Neuronal stem cell (in vitro differentiated cells): ENCODE measurements around the gene CUX1.
A peak's percentile ranks its signal among the peaks of the same experiment; 100 is the strongest.

Experiments used
- DNase-seq: peaks from one replicate; pipeline ENCODE4 v3.0.0-alpha.2; 2013; ENCODE audit warnings: low spot score
- H2AFZ ChIP-seq: one replicate; pipeline ENCODE4 v1.6.1; 2013; ENCODE audit warnings: mild to moderate bottlenecking, low read length, inconsistent platforms
- H2AK5ac ChIP-seq: 2 replicates; pipeline ENCODE4 v1.6.1; 2013; ENCODE audit warnings: low read depth, mild to moderate bottlenecking, inconsistent platforms, low read length, moderate library complexity, mixed read lengths
- H2BK120ac ChIP-seq: 2 replicates; pipeline ENCODE4 v1.6.1; 2013; ENCODE audit warnings: low read depth, mild to moderate bottlenecking, inconsistent platforms, low read length, moderate library complexity, mixed read lengths
- H2BK12ac ChIP-seq: one replicate; pipeline ENCODE4 v1.6.1; 2013; ENCODE audit warnings: low read length, inconsistent platforms
- H2BK15ac ChIP-seq: 2 replicates; pipeline ENCODE4 v1.6.1; 2013; ENCODE audit warnings: mild to moderate bottlenecking, low read length, inconsistent platforms, mixed read lengths
- H2BK5ac ChIP-seq: one replicate; pipeline ENCODE4 v1.6.1; 2013; ENCODE audit warnings: inconsistent platforms, mild to moderate bottlenecking, low read length, moderate library complexity
- H3K14ac ChIP-seq: one replicate; pipeline ENCODE4 v1.6.1; 2013; ENCODE audit warnings: low read length, inconsistent platforms
- H3K18ac ChIP-seq: 2 replicates; pipeline ENCODE4 v1.6.1; 2013; ENCODE audit warnings: low read length, inconsistent platforms
- H3K23ac ChIP-seq: 2 replicates; pipeline ENCODE4 v1.6.1; 2013; ENCODE audit warnings: low read depth, mild to moderate bottlenecking, mixed read lengths, low read length, inconsistent platforms; ENCODE audit not compliant: poor library complexity
- H3K27ac ChIP-seq: replicated peaks from 3 replicates; pipeline ENCODE4 v1.5.1; 2013; ENCODE audit warnings: low read length, inconsistent platforms
- H3K27me3 ChIP-seq, 3 experiments: 2 replicates each; pipeline ENCODE4 v1.6.1; 2013; ENCODE audit warnings: low read length in 3 of 3, mild to moderate bottlenecking in 2 of 3, inconsistent platforms in 1 of 3, low read depth in 1 of 3, mixed read lengths in 1 of 3, moderate library complexity in 1 of 3; ENCODE audit not compliant: control insufficient read depth in 3 of 3, insufficient read depth in 3 of 3
- H3K36me3 ChIP-seq, 2 donors: replicated peaks in 1 of 2; 2 replicates each; pipeline ENCODE4 v1.6.1; 2013; ENCODE audit warnings: low read length in 2 of 2; ENCODE audit not compliant: control insufficient read depth in 2 of 2, insufficient read depth in 2 of 2
- H3K4ac ChIP-seq: 2 replicates; pipeline ENCODE4 v1.6.1; 2013; ENCODE audit warnings: inconsistent platforms, mild to moderate bottlenecking, low read length, moderate library complexity
- H3K4me1 ChIP-seq, 2 donors: 1 replicate in 1 of 2; 2 replicates in 1 of 2; pipeline ENCODE4 v1.6.1; 2013; ENCODE audit warnings: low read length in 2 of 2, low read depth in 1 of 2; ENCODE audit not compliant: control insufficient read depth in 2 of 2, insufficient read depth in 1 of 2
- H3K4me2 ChIP-seq: one replicate; pipeline ENCODE4 v1.6.1; 2013; ENCODE audit warnings: mild to moderate bottlenecking, low read length, inconsistent platforms; ENCODE audit not compliant: insufficient read depth, poor library complexity, severe bottlenecking
- H3K4me3 ChIP-seq, 2 donors: 2 replicates each; pipeline ENCODE4 v1.5.1; 2013; ENCODE audit warnings: low read length in 2 of 2, mild to moderate bottlenecking in 2 of 2, inconsistent platforms in 1 of 2, moderate library complexity in 1 of 2
- H3K79me1 ChIP-seq: one replicate; pipeline ENCODE4 v1.6.1; 2013; ENCODE audit warnings: low read depth, mild to moderate bottlenecking, inconsistent platforms, low read length, moderate library complexity
- H3K9ac ChIP-seq: one replicate; pipeline ENCODE4 v1.6.1; 2013; ENCODE audit warnings: mild to moderate bottlenecking, low read depth, low read length, inconsistent platforms; ENCODE audit not compliant: poor library complexity
- H3K9me3 ChIP-seq, 2 donors: replicated peaks in 1 of 2; 2 replicates each; pipeline versions ENCODE3 to v1.6.1; 2013; ENCODE audit warnings: low read length in 2 of 2, mild to moderate bottlenecking in 2 of 2, inconsistent platforms in 1 of 2, low read depth in 1 of 2, mixed read lengths in 1 of 2, moderate library complexity in 1 of 2; ENCODE audit not compliant: control insufficient read depth in 2 of 2, insufficient read depth in 1 of 2
- H4K8ac ChIP-seq: one replicate; pipeline ENCODE4 v1.6.1; 2013; ENCODE audit warnings: low read depth, mild to moderate bottlenecking, inconsistent platforms, low read length, moderate library complexity
- H4K91ac ChIP-seq: one replicate; pipeline ENCODE4 v1.6.1; 2013; ENCODE audit warnings: low read length, low read depth, mild to moderate bottlenecking, inconsistent platforms; ENCODE audit not compliant: poor library complexity
- WGBS, 2 donors: extraction: QIAGEN DNeasy Blood & Tissue Kit; methylation state at CpG; one replicate each; pipeline ENCODE4 v1.1.7; 2013; ENCODE audit warnings: missing lambda C conversion rate in 2 of 2, mixed read lengths in 1 of 2; ENCODE audit not compliant: insufficient read length in 2 of 2, insufficient replicate concordance in 1 of 2; ENCODE audit errors: extremely low coverage in 2 of 2; 5-methylcytosine and 5-hydroxymethylcytosine counted together

The CUX1 gene

GRCh38 chr7:102277901-102278300 lies 460.5 kb downstream of the CUX1 start:
- no CpG with 5 or more reads among the region's 10 CpGs for WGBS, 2 donors

GRCh38 chr7:102279537-102280400 lies 462.3 kb downstream of the CUX1 start:
- no peaks in the 10 kb centered on the region for H3K9me3 ChIP-seq
- H3K27me3 ChIP-seq, result no peaks in the 10 kb centered on the region
- no peak overlapping the region for H3K27ac ChIP-seq
- WGBS, 2 donors, result no CpG with 5 or more reads among the region's 23 CpGs
- peak overlapping the region; percentile 88 for H3K18ac ChIP-seq
- peak overlapping the region; percentile 75 for H2BK15ac ChIP-seq
- H3K4ac ChIP-seq, result no peak overlapping the region
- no peak overlapping the region for H4K91ac ChIP-seq
- peak overlapping the region in 1 of 2 donors; percentile 51 for H3K4me3 ChIP-seq
- no peaks in the 10 kb centered on the region for H3K36me3 ChIP-seq
- no peak overlapping the region for H2BK120ac ChIP-seq
- H3K79me1 ChIP-seq, result peaks cover 4% of the 10 kb centered on the region
- peak overlapping the region; percentile 48 for H2AK5ac ChIP-seq
- peak overlapping the region; percentile 4 for H3K14ac ChIP-seq
- no peak overlapping the region for H3K4me2 ChIP-seq
- H2BK12ac ChIP-seq, result no peak overlapping the region
- H3K23ac ChIP-seq, result peak overlapping the region; percentile 5
- peak overlapping the region; percentile 93 for H2BK5ac ChIP-seq
- H3K4me1 ChIP-seq, result peaks cover 5 to 12% of the 10 kb centered on the region in 2 donors
- peak overlapping the region; percentile 65 for H3K9ac ChIP-seq
- no peak overlapping the region for H4K8ac ChIP-seq
- H2AFZ ChIP-seq, result peak overlapping the region; percentile 91
- peak; percentile 78 for DNase-seq

More at GRCh38 chr7:102277901-102278300, 460.5 kb downstream of the CUX1 start:
- no peak overlapping the region for H4K8ac ChIP-seq
- H3K4me1 ChIP-seq, result peaks cover 4 to 7% of the 10 kb centered on the region in 2 donors
- H3K4me2 ChIP-seq, result no peak overlapping the region
- DNase-seq, result no peak
- no peak overlapping the region for H4K91ac ChIP-seq
- peaks cover 4% of the 10 kb centered on the region for H3K79me1 ChIP-seq
- no peak overlapping the region for H2AFZ ChIP-seq
- H3K27ac ChIP-seq, result no peak overlapping the region
- H3K9me3 ChIP-seq, result no peaks in the 10 kb centered on the region
- H2BK5ac ChIP-seq, result no peak overlapping the region
- H3K14ac ChIP-seq, result no peak overlapping the region
- no peak overlapping the region for H2BK120ac ChIP-seq
- no peaks in the 10 kb centered on the region for H3K27me3 ChIP-seq
- H3K18ac ChIP-seq, result no peak overlapping the region
- H3K36me3 ChIP-seq, result no peaks in the 10 kb centered on the region
- H3K4me3 ChIP-seq, result no peak overlapping the region
- no peak overlapping the region for H3K4ac ChIP-seq
- no peak overlapping the region for H3K9ac ChIP-seq
- H2BK15ac ChIP-seq, result peak overlapping the region; percentile 38
- H2AK5ac ChIP-seq, result no peak overlapping the region
- no peak overlapping the region for H3K23ac ChIP-seq
- H2BK12ac ChIP-seq, result no peak overlapping the region

GRCh38 chr7:102280521-102280920 lies 463.1 kb downstream of the CUX1 start:
- Histone ChIP-seq H3K23ac (no peak overlapping the region), H3K9ac (peak overlapping the region; percentile 4), H2BK5ac (peak overlapping the region; percentile 93), H2AK5ac (peak overlapping the region; percentile 70), H4K8ac (no peak overlapping the region), H3K79me1 (peaks cover 4% of the 10 kb centered on the region), H3K4me3 (no peak overlapping the region), H3K4me2 (no peak overlapping the region), H4K91ac (no peak overlapping the region), H2BK12ac (peak overlapping the region; percentile 73), H3K27me3 (no peaks in the 10 kb centered on the region), H2BK120ac (no peak overlapping the region), H3K4me1 (peaks cover 12 to 19% of the 10 kb centered on the region in 2 donors), H3K9me3 (no peaks in the 10 kb centered on the region), H3K36me3 (no peaks in the 10 kb centered on the region), H2AFZ (no peak overlapping the region), H2BK15ac (peak overlapping the region; percentile 75), H3K14ac (no peak overlapping the region), H3K27ac (no peak overlapping the region), H3K18ac (peak overlapping the region; percentile 8), H3K4ac (no peak overlapping the region)
- DNase-seq, result no peak
- WGBS, 2 donors, result no CpG with 5 or more reads among the region's 5 CpGs

- WGBS, 2 donors, result no CpG with 5 or more reads among the region's 14 CpGs
- Histone ChIP-seq H3K4me2 (no peak overlapping the region), H3K36me3 (no peaks in the 10 kb centered on the region), H3K27me3 (no peaks in the 10 kb centered on the region), H2AFZ (no peak overlapping the region), H3K4me1 (peaks cover 17 to 25% of the 10 kb centered on the region in 2 donors), H2BK12ac (no peak overlapping the region), H3K14ac (no peak overlapping the region), H3K9ac (no peak overlapping the region), H3K9me3 (no peaks in the 10 kb centered on the region), H3K4me3 (no peak overlapping the region), H3K27ac (no peak overlapping the region), H3K4ac (no peak overlapping the region), H2AK5ac (no peak overlapping the region), H4K91ac (no peak overlapping the region), H2BK120ac (no peak overlapping the region), H2BK15ac (no peak overlapping the region), H2BK5ac (no peak overlapping the region), H4K8ac (peak overlapping the region; percentile 72), H3K23ac (no peak overlapping the region), H3K18ac (no peak overlapping the region), H3K79me1 (peaks cover 4% of the 10 kb centered on the region)
- DNase-seq, result no peak
Measured at GRCh38 chr7:102281785-102282184, 464.4 kb downstream of the CUX1 start.
